HT-29 (cell line): ENCODE measurements around the gene ITGA5. TPM values are rescaled to one million over a fixed set of nuclear protein-coding genes. Genes with fewer than 3 reads are reported as not detected.

Experiments used
- DNase-seq: peaks from one replicate; pipeline ENCODE4 v3.0.0-alpha.2; 2015; ENCODE audit warnings: low spot score
- total RNA-seq: library from RNA; depleted of rRNA; stranded (reverse); fragments of >200 nt; shearing (Covaris generic); gene quantifications from 2 replicates; pipeline ENCODE4 v1.2.3, GENCODE V29; 2014

The ITGA5 gene
- total RNA-seq, 1 experiment from 2014 or later, result not detected

- no peak for DNase-seq
Measured at GRCh38 chr12:54389134-54389508, 29.9 kb downstream of the ITGA5 start.

- no peak for DNase-seq
Measured at GRCh38 chr12:54388237-54389133, 30.6 kb downstream of the ITGA5 start.

- no peak for DNase-seq
Measured at GRCh38 chr12:54387114-54387467, 32.0 kb downstream of the ITGA5 start.

- no peak for DNase-seq
Measured at GRCh38 chr12:54386403-54387113, 32.5 kb downstream of the ITGA5 start.

GRCh38 chr12:54385251-54385914, 33.7 kb downstream of the ITGA5 start:
- DNase-seq, result no peak

- DNase-seq, result no peak
Measured at GRCh38 chr12:54384591-54385041, 34.5 kb downstream of the ITGA5 start, which contains the start of gene ZNF385A. Gene ZNF385A (minus strand): TSS chr12:54384733. CDS start chr12:54384514, 219 bp downstream.

- no peak for DNase-seq
Measured at GRCh38 chr12:54383041-54383609, 35.9 kb downstream of the ITGA5 start.

- no peak for DNase-seq
Measured at GRCh38 chr12:54381136-54381535, 37.9 kb downstream of the ITGA5 start.

- peak; percentile 91 for DNase-seq
Measured at GRCh38 chr12:54379398-54380201, 39.5 kb downstream of the ITGA5 start.

GRCh38 chr12:54378796-54379397, 40.2 kb downstream of the ITGA5 start:
- peak; percentile 58 for DNase-seq

- no peak for DNase-seq
Measured at GRCh38 chr12:54377797-54378515, 41.1 kb downstream of the ITGA5 start.

- DNase-seq, result no peak
Measured at GRCh38 chr12:54377007-54377406, 42.1 kb downstream of the ITGA5 start.

GRCh38 chr12:54376596-54376995, 42.5 kb downstream of the ITGA5 start:
- DNase-seq, result no peak

- DNase-seq, result no peak
Measured at GRCh38 chr12:54375259-54375579, 43.8 kb downstream of the ITGA5 start.

GRCh38 chr12:54374562-54375258, 44.4 kb downstream of the ITGA5 start:
- no peak for DNase-seq

GRCh38 chr12:54373649-54374561, 45.2 kb downstream of the ITGA5 start:
- no peak for DNase-seq

GRCh38 chr12:54372113-54372806, 46.8 kb downstream of the ITGA5 start:
- DNase-seq, result no peak
